HG03378 (cell line): ENCODE results near the gene AADACL4.
"Not testable (repeated sequence)": the region's sequence is repeated elsewhere in the genome, so short reads cannot be mapped to it uniquely, and the experiment has no call there.

Source experiments
- ATAC-seq: cut with Tn5 transposase; IDR thresholded peaks from one replicate; pipeline ENCODE4 v1.9.1; 2021; ENCODE audit warnings: mild to moderate bottlenecking, moderate library complexity; ENCODE audit not compliant: unreplicated experiment

Gene AADACL4

DNA sequence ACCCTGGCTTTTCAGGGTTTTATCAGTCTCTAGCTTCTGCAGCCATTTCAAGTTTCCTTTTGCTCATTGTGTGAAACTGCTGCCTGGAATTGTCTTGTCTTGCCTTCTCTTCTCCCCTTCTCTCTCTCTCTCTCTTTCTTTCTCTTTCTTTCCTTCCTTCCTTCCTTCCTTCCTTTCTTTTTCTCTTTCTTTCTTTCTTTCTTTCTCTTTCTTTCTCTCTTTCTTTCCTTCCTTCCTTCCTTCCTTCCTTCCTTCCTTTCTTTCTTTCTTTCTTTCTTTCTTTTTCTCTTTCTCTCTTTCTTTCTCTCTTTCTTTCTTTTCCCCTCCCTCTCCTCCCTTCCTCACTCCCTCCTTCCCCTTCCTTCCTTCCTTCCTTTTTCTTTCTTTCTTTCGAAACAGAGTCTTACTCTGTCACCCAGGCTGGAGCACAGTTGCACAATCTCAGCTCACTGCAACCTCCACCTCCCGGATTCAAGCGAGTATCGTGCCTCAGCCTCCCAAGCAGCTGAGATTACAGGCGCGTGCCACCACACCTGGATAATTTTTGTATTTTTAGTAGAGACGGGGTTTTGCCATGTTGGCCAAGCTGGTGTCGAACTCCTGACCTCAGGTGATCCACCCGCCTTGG, 14.1 kb downstream of the AADACL4 start:
- not testable (repeated sequence) for ATAC-seq

DNA sequence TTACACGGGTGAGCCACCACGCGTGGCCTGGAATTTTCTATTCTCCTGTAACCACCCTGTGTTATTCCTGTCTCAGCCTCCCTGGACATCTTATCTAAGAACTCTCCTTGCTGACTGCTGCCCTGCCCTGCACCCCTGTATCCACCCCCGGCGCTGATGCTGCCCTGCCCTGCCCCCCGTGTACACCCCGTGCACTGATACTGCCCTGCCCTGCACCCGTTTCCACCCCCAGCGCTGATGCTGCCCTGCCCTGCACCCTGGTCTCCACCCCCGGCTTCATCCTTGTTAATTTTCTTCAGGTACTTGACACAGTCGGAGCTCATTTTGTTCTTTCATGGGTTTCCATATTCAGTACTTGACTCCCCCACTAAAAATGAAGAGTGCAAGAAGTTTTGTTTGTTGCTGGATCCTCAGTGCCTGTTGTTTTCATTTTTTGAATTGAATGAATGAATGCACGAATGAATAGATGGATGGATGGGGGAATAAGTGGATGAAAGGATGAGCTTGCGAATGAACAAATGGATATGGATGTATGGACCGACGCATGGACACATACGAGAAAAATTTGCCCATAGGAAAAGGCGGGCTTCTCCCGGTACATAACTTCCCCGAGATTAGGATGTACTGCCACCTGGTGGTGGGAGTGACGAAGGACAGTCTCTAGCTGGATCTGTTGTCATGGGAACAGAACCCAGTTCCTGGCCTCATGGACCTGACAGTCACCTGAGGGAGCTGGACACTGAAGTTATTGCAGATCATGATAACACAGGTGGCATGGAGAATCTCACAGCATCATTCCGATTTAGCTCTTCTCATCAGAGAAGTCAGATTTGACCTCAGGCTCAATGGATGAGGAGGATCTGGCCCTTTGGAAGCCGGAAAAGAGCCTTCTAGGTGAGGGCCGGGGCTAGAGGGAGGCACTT, 14.9 kb downstream of the AADACL4 start:
- no peak for ATAC-seq

DNA sequence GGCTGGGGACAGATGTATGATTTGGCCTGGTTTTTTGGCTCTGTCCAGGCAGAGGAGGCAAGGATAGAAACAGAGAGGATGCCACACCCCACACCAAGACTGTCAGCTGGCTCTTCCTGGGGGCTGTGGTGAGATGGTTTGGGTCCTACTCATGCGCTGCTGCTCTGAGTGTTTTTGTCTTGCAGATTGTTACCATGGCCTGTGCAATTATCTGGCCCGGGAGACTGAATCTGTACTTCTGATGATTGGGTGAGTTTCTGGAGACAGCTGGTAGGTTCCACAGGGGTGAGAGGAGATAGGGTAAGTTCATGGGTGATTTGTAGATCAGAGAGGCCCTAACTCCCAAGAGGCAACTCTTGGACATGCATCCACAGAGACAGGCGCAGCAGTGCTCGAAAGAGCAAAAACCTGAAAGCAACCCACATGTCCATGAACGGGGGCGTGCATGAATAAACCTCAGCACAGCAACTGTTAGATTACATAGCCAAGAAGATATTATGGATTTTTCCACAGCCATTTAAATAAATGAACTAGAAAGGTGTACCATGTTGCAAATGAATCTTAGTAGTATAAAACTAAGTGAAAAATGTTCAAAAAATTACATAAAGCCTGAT, 17.8 kb downstream of the AADACL4 start:
- ATAC-seq = no peak

DNA sequence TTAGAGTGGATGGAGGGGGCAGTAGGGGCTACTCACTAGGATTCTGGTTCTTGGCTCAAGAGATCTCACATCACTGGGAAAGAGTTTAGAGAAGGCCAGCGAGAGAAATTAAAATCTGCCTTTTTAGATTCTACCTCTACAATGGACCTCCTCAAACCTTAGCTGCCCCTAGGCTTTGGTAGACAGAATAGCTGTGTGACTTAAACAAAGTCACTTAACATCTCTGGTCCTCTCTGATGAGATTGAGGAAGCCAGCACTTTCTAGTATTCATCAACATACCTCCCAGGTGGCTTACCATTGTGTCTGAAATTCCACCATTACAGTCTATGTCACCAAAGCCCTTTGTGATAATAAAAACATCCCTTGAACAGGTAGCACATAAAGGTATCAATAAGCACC, 18.7 kb downstream of the AADACL4 start:
- ATAC-seq = no peak

DNA sequence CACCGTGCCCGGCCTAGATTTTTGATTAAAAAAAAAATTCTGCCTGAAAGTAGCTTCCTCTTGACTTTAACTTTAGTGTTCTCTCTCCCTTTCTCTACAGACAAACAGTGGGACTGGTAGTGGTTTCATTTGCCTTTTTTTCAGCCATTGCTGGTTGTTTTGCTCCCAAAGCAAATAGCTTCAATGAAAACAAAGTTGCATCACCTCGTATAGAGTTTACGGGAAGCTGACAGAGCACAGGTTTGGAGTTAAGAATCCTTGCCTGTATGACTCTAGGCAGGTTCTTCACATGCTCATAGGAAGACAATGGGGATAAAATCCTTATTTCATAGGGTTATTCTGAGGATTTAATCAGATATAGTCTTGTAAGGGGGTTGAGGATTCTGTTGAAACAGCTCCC, 21.6 kb downstream of the AADACL4 start:
- no peak for ATAC-seq

DNA sequence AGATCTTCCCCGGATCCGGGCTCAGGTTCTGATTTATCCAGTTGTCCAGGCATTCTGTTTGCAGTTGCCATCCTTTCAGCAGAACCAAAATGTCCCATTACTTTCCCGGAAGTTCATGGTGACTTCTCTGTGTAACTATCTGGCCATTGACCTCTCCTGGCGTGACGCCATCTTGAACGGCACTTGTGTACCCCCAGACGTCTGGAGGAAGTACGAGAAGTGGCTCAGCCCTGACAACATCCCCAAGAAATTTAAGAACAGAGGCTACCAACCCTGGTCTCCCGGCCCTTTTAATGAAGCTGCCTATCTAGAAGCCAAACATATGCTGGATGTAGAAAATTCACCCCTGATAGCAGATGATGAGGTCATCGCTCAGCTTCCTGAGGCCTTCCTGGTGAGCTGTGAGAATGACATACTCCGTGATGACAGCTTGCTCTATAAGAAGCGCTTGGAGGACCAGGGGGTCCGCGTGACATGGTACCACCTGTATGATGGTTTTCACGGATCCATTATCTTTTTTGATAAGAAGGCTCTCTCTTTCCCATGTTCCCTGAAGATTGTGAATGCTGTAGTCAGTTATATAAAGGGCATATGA, 22.4 kb downstream of the AADACL4 start:
- ATAC-seq = no peak

DNA sequence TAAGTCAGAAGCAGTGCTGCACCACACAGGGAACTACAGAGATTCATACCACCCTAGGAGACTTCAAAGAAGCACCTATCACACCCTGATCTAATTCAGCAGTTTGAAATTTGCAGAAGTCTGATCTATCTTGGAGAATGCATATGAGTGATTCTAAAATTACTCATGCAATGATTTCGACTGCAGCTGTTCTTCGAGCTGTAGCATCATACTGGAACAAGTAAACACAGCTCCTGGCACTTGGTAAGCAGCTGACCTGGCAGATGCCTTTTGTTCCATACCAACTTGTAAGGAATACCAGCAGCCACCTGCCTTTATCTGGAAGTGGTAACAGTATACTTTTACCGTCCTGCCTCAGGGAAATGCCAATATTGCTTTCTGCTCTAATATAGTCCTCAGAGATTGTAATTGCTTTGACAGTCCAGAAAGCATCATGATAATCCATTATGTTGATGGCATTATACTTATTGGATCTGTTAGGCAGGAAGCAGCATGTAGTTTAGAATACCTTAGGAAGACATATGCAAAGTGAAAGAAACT, 25.7 kb downstream of the AADACL4 start:
- ATAC-seq = no peak

DNA sequence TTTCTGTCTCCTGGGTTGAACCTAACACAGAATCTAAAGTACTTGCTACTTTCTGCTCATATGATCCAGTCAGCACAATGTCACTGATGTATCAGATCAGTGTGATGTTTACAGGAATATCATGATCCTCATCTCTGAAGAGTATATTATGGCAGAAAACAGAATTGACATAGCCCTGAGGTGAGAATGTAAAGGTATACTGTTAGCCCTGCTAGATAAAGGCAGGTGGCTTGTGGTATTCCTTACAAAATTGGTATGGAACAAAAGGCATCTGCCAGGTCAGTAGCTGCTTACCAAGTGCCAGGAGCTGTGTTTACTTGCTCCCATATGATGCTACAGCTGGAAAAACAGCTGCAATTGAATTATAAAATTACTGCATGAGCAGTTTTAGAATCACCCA, 30.5 kb downstream of the AADACL4 start:
- ATAC-seq = no peak

DNA sequence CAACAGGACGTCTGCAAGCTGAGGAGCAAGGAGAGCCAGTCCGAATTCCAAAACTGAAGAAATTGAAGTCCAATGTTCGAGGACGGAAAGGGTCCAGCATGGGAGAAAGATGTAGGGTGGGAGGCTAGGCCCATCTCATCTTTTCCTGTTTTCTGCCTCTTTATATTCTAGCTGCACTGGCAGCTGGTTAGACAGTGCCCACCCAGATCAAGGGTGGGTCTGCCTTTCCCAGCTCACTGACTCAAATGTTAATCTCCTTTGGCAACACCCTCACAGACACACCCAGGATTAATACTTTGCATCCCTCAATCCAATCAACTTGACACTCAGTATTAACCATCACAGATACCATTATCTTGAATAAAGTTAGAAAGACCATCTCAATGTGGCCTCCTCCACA, 32.2 kb downstream of the AADACL4 start:
- not testable (repeated sequence) for ATAC-seq

DNA sequence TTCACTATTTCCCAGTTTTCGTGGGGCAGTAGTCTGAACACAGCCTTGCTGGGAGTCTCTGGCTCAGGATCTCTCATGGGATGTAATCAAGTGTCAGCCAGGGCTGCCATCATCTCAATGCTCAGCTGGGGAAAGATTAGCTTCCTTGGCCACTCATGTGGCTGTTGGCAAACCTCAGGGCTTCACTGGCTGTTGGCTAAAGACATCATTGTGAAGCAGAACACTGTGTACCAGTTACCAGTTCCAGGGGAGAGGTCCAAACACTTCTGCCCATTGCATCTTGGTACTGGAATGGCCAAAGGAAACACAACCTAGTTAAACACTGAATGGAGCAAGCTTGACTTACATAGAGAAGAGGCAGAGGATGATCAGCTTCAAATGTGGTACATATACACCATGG, 33.7 kb downstream of the AADACL4 start:
- no peak for ATAC-seq

DNA sequence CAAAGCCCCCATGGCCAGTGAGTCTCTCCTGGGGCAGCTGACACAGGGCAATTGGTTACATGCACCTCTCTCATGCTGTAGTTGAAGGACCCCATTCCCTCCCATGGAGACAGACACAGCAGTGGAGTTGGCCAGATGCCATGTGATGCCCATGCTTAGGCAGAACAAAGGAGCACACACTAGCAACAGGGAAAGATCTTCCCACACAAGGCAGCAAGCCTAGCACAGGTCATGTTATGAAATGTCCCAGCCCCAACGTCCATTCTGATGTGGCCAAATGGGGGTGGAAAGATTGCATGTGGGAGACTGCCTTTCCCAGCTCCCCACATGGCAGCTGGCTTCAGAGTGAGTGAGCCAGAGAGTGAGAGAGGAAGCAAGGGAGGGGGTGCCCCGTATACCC, 34.5 kb downstream of the AADACL4 start:
- ATAC-seq = no peak

DNA sequence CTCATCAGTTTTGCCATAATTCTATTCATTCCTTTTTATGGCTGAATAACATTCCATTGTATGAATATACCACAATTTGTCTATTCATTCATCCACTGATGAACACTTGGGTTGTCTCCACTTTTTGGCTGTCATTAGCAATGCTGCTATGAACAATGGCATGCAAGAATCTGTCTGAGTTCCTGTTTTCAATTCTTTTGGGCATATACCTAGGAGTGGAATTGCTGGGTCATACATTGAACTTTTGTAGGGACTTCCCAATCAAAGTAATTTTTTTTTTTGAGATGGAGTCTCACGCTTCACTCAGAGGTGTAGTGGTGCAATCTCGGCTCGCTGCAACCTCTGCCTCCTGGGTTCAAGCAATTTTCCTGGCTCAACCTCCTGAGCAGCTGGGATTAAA, 34.9 kb downstream of the AADACL4 start:
- ATAC-seq = no peak

DNA sequence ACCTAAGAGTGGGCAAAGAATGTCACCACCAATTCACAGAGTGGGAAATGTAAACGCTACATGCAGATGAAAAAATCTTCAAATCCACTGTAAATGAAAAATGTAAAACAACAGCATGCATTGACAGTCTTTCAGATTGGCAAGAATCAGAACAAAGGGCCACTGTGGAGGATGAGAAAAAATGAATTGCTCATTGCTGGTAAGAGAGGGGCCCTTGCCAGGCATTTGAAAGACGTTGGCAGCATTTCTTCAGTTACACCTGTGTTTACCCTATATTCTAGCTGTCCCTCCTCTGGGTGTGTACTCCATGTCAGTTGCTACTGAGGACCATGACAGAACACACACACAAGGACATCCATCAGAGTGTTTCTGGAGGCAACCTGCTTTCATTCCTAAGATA, 46.3 kb downstream of the AADACL4 start:
- no peak for ATAC-seq

DNA sequence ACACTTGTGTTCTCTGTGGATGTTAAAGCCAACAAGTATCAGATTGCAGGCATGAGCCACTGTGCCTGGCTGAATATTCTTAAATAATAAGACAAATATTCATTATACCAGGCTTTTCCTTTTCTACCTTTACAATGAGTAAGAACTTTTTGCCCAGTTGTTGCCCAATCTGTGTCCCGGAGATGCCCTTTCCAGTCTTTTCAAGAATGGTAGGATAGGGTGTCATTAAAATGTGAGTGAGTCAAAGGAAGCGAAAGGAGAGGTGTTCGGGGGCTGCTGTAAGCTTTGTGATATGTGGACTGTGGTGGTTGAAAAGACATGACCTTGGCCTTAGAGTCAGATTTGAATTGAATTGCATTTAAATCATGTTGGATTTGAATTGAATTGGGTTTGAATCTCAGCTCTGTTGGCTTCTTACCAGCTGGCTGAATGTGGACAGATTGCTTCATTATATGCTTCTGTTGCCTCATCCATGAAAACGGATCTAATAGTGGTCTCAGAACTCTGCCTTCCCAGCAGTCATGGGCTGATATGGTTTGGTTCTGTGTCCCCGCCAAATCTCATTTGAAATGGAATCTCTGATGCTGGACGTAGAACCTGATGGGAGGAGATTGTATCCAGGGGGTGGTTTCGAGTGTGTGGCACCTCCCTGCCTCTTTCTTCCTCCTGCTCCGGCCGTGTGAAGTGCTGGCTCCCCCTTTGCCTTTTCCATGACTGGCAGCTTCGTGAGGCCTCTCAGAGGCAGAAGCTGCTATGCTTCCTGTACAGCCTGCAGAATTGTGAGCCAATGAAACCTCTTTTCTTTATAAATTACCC, 49.3 kb downstream of the AADACL4 start:
- no peak for ATAC-seq

DNA sequence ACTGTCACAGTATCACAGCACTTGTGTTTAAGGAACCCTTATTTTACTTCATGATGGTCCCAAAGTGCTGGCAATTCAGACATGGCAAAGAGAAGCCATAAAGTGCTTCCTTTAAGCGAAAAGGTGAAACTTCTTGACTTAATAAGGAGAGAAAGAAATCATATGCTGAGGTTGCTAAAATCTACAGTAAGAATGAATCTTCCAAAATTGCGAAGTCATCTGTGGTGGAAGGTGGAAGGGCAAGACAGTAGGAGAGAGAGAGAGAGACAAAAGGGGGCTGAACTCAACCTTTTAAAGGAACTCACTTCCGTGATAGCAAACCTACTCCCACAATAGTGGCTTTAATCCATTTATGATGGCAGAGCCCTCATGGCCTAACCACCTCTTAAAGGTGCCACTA, 52.8 kb downstream of the AADACL4 start:
- no peak for ATAC-seq

DNA sequence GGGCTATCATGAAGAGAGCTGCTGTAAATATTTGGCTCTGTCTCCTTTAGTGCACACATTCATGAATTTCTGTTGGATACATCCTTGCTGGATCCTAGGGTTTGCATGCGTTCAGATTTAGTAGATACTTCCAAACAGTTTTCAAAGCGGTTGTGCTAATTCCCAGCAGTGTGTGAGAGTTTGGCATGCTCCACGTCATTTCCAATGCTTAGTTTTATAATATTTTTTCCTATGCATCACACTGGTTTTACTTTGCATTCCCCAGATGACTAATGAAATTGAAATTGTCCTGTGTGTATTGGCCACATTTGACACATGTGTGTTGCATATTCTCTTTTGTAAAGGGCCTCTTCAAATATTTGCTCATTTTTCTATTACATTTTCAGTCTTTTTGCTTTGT, 53.5 kb downstream of the AADACL4 start:
- ATAC-seq = no peak

DNA sequence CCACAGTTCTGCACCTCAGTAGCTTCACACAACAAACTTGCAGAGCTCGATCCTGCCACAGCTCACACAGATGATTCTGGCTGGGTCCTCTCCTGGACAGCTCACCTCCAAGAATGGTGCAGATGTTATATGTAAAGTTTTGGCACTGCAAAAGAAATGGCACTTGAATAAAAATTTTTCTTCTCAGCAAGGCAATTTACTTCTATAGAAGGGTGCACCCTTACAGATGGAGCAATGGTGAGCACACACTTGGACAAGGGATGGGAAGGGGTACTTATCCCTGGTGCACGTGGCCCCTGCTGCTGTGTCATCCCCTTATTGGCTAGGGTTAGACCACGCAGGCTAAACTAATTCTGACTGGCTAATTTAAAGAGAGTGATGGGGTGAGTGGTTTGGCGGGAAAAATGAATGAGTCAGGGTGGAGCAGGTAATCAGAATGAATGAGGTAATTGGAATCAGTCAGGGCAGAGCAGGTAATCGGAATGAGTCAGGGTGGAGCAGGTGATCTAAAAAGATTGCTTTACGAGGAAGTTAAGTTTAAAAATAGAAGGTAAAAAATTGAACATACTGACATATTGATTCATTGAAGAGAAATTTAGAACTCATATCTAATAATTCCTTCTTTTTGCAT, 60.1 kb downstream of the AADACL4 start:
- ATAC-seq = no peak

DNA sequence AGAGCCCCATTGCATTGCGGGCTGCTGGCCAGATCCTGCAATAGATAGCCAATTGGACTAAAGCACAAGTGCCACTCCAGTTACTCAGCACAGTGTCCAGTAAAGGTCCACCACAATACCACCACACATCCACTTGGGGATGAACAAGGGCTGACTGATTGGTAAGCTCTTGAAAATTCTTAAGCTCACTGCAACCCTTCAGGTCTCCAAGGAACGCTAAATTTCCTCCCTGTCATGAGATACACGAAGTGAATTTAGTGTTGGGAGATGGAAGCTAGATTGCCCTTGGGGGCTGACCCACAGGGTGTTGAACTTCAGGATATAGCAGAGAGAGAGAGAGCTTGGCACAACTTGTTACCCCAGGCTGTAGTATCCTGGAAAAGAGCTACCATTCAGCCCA, 62.2 kb downstream of the AADACL4 start:
- ATAC-seq = no peak

DNA sequence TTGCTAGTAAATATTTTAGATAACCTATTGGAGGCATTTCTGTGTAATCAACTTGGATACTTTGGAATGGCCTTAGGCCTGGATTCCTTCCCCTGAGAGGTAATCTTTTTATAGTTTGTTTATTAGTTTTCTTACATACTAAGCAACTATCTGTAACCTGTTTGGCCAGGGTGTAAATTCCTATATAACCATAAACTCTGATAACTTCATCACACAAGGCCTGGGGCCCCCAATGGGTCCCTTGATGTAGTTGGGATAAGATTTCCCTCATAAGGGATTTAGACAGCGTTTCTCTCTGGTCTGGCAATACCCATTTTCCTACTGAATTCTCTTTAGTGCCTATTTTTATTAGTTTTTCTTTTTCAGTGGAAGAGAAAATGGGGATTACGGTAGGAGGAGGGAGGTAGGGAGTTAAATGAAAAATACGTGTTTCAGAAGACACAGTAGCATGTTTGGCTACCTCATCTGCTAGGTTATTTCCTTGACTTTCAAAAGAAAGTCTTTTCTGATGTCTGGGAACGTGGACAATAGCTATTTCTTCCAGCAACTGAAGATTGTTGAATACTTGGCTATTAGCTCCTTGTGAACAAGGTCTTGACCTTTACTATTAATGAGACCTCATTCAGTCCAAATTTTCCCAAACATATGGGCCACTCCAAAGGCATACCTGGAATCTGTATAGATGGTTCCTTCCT, 64.7 kb downstream of the AADACL4 start:
- no peak for ATAC-seq
